Measurements from ENCODE around the gene JRKL. TPM values are rescaled to one million over a fixed set of nuclear protein-coding genes. Genes with fewer than 3 reads are reported as not detected.
A peak's percentile ranks its signal among the peaks of the same experiment; 100 is the strongest.

JRKL gene
- 10 to 100 TPM; 13.7 to 15.4 TPM for total RNA-seq
- 1 to 10 TPM; 6.3 to 6.4 TPM for polyA plus RNA-seq
- long read RNA-seq, donor 1, partial matches to known transcripts, result 0 of 8 reads
- long read RNA-seq, donor 1, other reads (novel, unspliced or antisense), result 7 of 8 reads
- long read RNA-seq, donor 2, partial matches to known transcripts, result 6 of 8 reads
- long read RNA-seq, donor 2, other reads (novel, unspliced or antisense), result 0 of 8 reads

GRCh38 chr11:96389720-96390487 lies at the start of gene JRKL, which contains the start of gene CCDC82:
TSS of gene JRKL (plus strand) at chr11:96390013. CDS start at chr11:96390650, 637 bp downstream.
TSS of gene CCDC82 (minus strand) at chr11:96389912. CDS start at chr11:96384747, 5,165 bp downstream.
- H3K36me3 ChIP-seq (ENCODE audit: control insufficient read depth in 1 of 2, insufficient read depth in 2 of 2, low read length in 1 of 2), result no peaks in the 10 kb centered on the region
- intact Hi-C loops (cut with DNase I), result loop anchor here (5.0 to 10.0 kb wide), 2 partner anchors 538 to 545 kb away; no protein-coding TSS in a partner anchor
- no peaks in the 10 kb centered on the region for H3K9me3 ChIP-seq (ENCODE audit: control insufficient read depth, low read length)
- ATAC-seq (ENCODE audit: low FRiP score) (peak; percentile 100), DNase-seq (peak; percentile 97 to 99)
- 1% methylated on average over 49 to 53 of the region's 53 CpGs for WGBS, 2 donors
- H3K4me1 ChIP-seq (ENCODE audit: control insufficient read depth in 1 of 2, insufficient read depth in 2 of 2, low read length in 2 of 2), result peaks cover 0 to 3% of the 10 kb centered on the region in 2 donors
- peak within 1 kb of the TSS in 1 of 2 donors; percentile 16 for H3K27ac ChIP-seq (ENCODE audit: low read depth in 1 of 2, low read length in 2 of 2)
- peak within 1 kb of the TSS; percentile 79 to 99 for H3K4me3 ChIP-seq (ENCODE audit: low read length in 2 of 2)
- no peaks in the 10 kb centered on the region for H3K27me3 ChIP-seq (ENCODE audit: control insufficient read depth in 1 of 2, insufficient read depth in 2 of 2, low read length in 1 of 2)

- Histone ChIP-seq H3K27ac (ENCODE audit: low read depth in 1 of 2, low read length in 2 of 2) (peak overlapping the region; percentile 31 to 100), H3K4me3 (ENCODE audit: low read length in 2 of 2) (peak overlapping the region; percentile 51 to 87), H3K9me3 (ENCODE audit: control insufficient read depth, low read length) (no peaks in the 10 kb centered on the region), H3K4me1 (ENCODE audit: control insufficient read depth in 1 of 2, insufficient read depth in 2 of 2, low read length in 2 of 2) (peaks cover 0 to 16% of the 10 kb centered on the region in 2 donors), H3K27me3 (ENCODE audit: control insufficient read depth in 1 of 2, insufficient read depth in 2 of 2, low read length in 1 of 2) (no peaks in the 10 kb centered on the region), H3K36me3 (ENCODE audit: control insufficient read depth in 1 of 2, insufficient read depth in 2 of 2, low read length in 1 of 2) (no peaks in the 10 kb centered on the region)
- WGBS, 2 donors, result 6 to 9% methylated on average over 4 of the region's 4 CpGs
- ATAC-seq (ENCODE audit: low FRiP score), result no peak
- intact Hi-C loops (cut with DNase I), result loop anchor here (5.0 to 10.0 kb wide), 5 partner anchors 98 to 493 kb away; no protein-coding TSS in a partner anchor
- DNase-seq, result no peak
Measured at GRCh38 chr11:96340555-96340885, 49.3 kb upstream of the JRKL start.

- Histone ChIP-seq H3K9me3 (ENCODE audit: control insufficient read depth, low read length) (no peaks in the 10 kb centered on the region), H3K27ac (ENCODE audit: low read depth in 1 of 2, low read length in 2 of 2) (peak overlapping the region; percentile 31 to 89), H3K4me3 (ENCODE audit: low read length in 2 of 2) (peak overlapping the region; percentile 87 to 100), H3K36me3 (ENCODE audit: control insufficient read depth in 1 of 2, insufficient read depth in 2 of 2, low read length in 1 of 2) (no peaks in the 10 kb centered on the region), H3K27me3 (ENCODE audit: control insufficient read depth in 1 of 2, insufficient read depth in 2 of 2, low read length in 1 of 2) (no peaks in the 10 kb centered on the region), H3K4me1 (ENCODE audit: control insufficient read depth in 1 of 2, insufficient read depth in 2 of 2, low read length in 2 of 2) (peaks cover 0 to 16% of the 10 kb centered on the region in 2 donors)
- WGBS, 2 donors, result 3 to 4% methylated on average over 26 of the region's 26 CpGs
- peak; percentile 66 to 83 for DNase-seq
- peak; percentile 77 for ATAC-seq (ENCODE audit: low FRiP score)
- intact Hi-C loops (cut with DNase I), result loop anchor here (2.0 to 10.0 kb wide), 8 partner anchors 99 to 494 kb away; no protein-coding TSS in a partner anchor
Measured at GRCh38 chr11:96341211-96342013, 48.4 kb upstream of the JRKL start.

- H3K27me3 ChIP-seq (ENCODE audit: control insufficient read depth in 1 of 2, insufficient read depth in 2 of 2, low read length in 1 of 2), result no peaks in the 10 kb centered on the region
- ATAC-seq (ENCODE audit: low FRiP score), result peak; percentile 39
- peak overlapping the region in 1 of 2 donors; percentile 89 for H3K27ac ChIP-seq (ENCODE audit: low read depth in 1 of 2, low read length in 2 of 2)
- peak overlapping the region; percentile 87 to 100 for H3K4me3 ChIP-seq (ENCODE audit: low read length in 2 of 2)
- H3K9me3 ChIP-seq (ENCODE audit: control insufficient read depth, low read length), result no peaks in the 10 kb centered on the region
- 0% methylated on average over 13 of the region's 13 CpGs for WGBS, 2 donors
- intact Hi-C loops (cut with DNase I), result loop anchor here (2.0 to 10.0 kb wide), 8 partner anchors 100 to 495 kb away; no protein-coding TSS in a partner anchor
- no peak for DNase-seq
- H3K4me1 ChIP-seq (ENCODE audit: control insufficient read depth in 1 of 2, insufficient read depth in 2 of 2, low read length in 2 of 2), result peaks cover 0 to 16% of the 10 kb centered on the region in 2 donors
- H3K36me3 ChIP-seq (ENCODE audit: control insufficient read depth in 1 of 2, insufficient read depth in 2 of 2, low read length in 1 of 2), result no peaks in the 10 kb centered on the region
Measured at GRCh38 chr11:96342014-96342960, 47.5 kb upstream of the JRKL start.

GRCh38 chr11:96342961-96343711 lies 46.7 kb upstream of the JRKL start, which contains the start of gene MAML2:
TSS of gene MAML2 (minus strand) at chr11:96343195. CDS start at chr11:96341895, 1,300 bp downstream.
- ATAC-seq (ENCODE audit: low FRiP score), result peak; percentile 93
- H3K27ac ChIP-seq (ENCODE audit: low read depth in 1 of 2, low read length in 2 of 2), result peak within 1 kb of the TSS in 1 of 2 donors; percentile 89
- WGBS, 2 donors, result 5 to 7% methylated on average over 23 to 31 of the region's 31 CpGs
- no peaks in the 10 kb centered on the region for H3K9me3 ChIP-seq (ENCODE audit: control insufficient read depth, low read length)
- intact Hi-C loops (cut with DNase I), result loop anchor here (2.0 to 10.0 kb wide), 8 partner anchors 101 to 496 kb away; no protein-coding TSS in a partner anchor
- H3K4me3 ChIP-seq (ENCODE audit: low read length in 2 of 2), result peak within 1 kb of the TSS; percentile 87 to 100
- H3K36me3 ChIP-seq (ENCODE audit: control insufficient read depth in 1 of 2, insufficient read depth in 2 of 2, low read length in 1 of 2), result no peaks in the 10 kb centered on the region
- H3K27me3 ChIP-seq (ENCODE audit: control insufficient read depth in 1 of 2, insufficient read depth in 2 of 2, low read length in 1 of 2), result no peaks in the 10 kb centered on the region
- H3K4me1 ChIP-seq (ENCODE audit: control insufficient read depth in 1 of 2, insufficient read depth in 2 of 2, low read length in 2 of 2), result peaks cover 0 to 12% of the 10 kb centered on the region in 2 donors
- peak; percentile 96 for DNase-seq

- no peak overlapping the region for H3K27ac ChIP-seq (ENCODE audit: low read depth in 1 of 2, low read length in 2 of 2)
- H3K36me3 ChIP-seq (ENCODE audit: control insufficient read depth in 1 of 2, insufficient read depth in 2 of 2, low read length in 1 of 2), result peaks cover 0 to 5% of the 10 kb centered on the region in 2 donors
- WGBS, 2 donors, result 86 to 92% methylated on average over 4 of the region's 4 CpGs
- no peaks in the 10 kb centered on the region for H3K9me3 ChIP-seq (ENCODE audit: control insufficient read depth, low read length)
- H3K4me3 ChIP-seq (ENCODE audit: low read length in 2 of 2), result no peak overlapping the region
- no peaks in the 10 kb centered on the region for H3K4me1 ChIP-seq (ENCODE audit: control insufficient read depth in 1 of 2, insufficient read depth in 2 of 2, low read length in 2 of 2)
- no peak for ATAC-seq (ENCODE audit: low FRiP score)
- intact Hi-C loops (cut with DNase I), result no loop called here
- no peaks in the 10 kb centered on the region for H3K27me3 ChIP-seq (ENCODE audit: control insufficient read depth in 1 of 2, insufficient read depth in 2 of 2, low read length in 1 of 2)
- DNase-seq, result no peak
Measured at GRCh38 chr11:96356848-96357247, 33.0 kb upstream of the JRKL start.

GRCh38 chr11:96357794-96358193 lies 32.0 kb upstream of the JRKL start:
- intact Hi-C loops (cut with DNase I), result no loop called here
- H3K27me3 ChIP-seq (ENCODE audit: control insufficient read depth in 1 of 2, insufficient read depth in 2 of 2, low read length in 1 of 2), result no peaks in the 10 kb centered on the region
- no peaks in the 10 kb centered on the region for H3K4me1 ChIP-seq (ENCODE audit: control insufficient read depth in 1 of 2, insufficient read depth in 2 of 2, low read length in 2 of 2)
- peaks cover 0 to 5% of the 10 kb centered on the region in 2 donors for H3K36me3 ChIP-seq (ENCODE audit: control insufficient read depth in 1 of 2, insufficient read depth in 2 of 2, low read length in 1 of 2)
- H3K27ac ChIP-seq (ENCODE audit: low read depth in 1 of 2, low read length in 2 of 2), result no peak overlapping the region
- ATAC-seq (ENCODE audit: low FRiP score) (no peak), DNase-seq (no peak)
- 88 to 97% methylated on average over 1 of the region's 1 CpG for WGBS, 2 donors
- H3K4me3 ChIP-seq (ENCODE audit: low read length in 2 of 2), result no peak overlapping the region
- no peaks in the 10 kb centered on the region for H3K9me3 ChIP-seq (ENCODE audit: control insufficient read depth, low read length)

Measured in aorta (tissue), 5 donors.